ENCODE results near the gene CENPT.
A peak's percentile ranks its signal among the peaks of the same experiment; 100 is the strongest.

CENPT gene

DNA sequence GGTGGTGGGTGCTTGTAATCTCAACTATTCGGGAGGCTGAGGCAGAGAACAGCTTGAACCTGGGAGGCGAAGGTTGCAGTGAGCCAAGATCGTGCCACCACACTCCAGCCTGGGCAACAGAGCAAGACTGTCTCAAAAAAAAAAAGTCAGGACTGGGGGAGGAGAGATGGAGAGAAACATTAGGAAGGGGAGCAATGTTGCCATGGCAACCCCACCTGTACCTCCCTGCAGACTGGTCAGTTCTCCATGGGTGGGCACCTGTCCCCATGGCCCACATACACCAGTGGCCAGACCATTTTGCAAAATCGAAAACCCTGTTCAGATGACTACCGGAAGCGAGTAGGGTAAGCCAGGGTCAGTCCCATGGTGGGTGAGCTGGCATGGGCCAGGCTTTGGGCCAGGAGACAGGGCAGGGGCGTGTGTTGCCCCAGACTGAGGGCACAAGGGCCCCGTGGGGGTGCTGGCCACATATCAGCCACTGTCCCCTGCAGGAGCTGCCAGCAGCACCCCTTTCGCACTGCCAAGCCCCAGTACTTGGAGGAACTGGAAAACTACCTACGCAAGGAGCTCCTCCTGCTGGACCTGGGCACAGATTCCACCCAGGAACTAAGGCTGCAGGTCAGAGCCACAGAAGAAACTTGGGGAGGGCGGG, 26.8 kb downstream of the CENPT start:
- Histone ChIP-seq H3K9ac (no peak overlapping the region), H3K27me3 (no peaks in the 10 kb centered on the region), H4K20me1 (no peaks in the 10 kb centered on the region), H3K4me2 (no peak overlapping the region), H3K27ac (no peak overlapping the region), H3K4me3 (no peak overlapping the region), H3K4me1 (peaks cover 16% of the 10 kb centered on the region), H3K36me3 (no peaks in the 10 kb centered on the region; the same call in 1 of the 2 replicates), H3K9me3 (no peaks in the 10 kb centered on the region)
- TF ChIP-seq Cebpa-rat (IDR thresholded peaks at IDR 0.05): no peak

- Histone ChIP-seq H3K9ac (no peak overlapping the region), H3K27ac (no peak overlapping the region), H4K20me1 (no peaks in the 10 kb centered on the region), H3K27me3 (no peaks in the 10 kb centered on the region), H3K4me2 (no peak overlapping the region), H3K4me3 (no peak overlapping the region), H3K4me1 (no peaks in the 10 kb centered on the region), H3K9me3 (no peaks in the 10 kb centered on the region), H3K36me3 (no peaks in the 10 kb centered on the region)
- TF ChIP-seq Cebpa-rat (IDR thresholded peaks at IDR 0.05): no peak
Measured at GRCh38 chr16:67814567-67814966, 32.9 kb downstream of the CENPT start.

DNA sequence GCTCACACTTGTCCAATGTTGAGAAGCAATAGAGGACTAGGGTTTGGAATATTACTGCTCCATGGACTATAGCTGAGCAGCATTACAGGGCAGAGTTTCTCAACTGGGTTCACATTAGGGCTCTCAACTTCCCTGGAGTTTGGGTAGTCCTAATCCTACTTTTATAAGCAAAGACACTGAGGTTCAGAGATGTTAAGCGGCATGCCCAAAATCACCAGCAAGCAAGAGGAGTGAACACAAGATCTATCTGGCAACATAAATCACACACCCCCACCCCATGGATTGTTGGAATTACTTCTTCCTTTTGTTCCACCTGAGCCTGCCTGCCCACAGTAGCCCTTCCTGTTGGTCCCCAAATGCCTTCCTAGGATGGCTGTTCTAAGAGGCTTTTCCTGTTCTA, 35.6 kb downstream of the CENPT start:
- no peak for TF ChIP-seq Cebpa-rat (IDR thresholded peaks at IDR 0.05)

DNA sequence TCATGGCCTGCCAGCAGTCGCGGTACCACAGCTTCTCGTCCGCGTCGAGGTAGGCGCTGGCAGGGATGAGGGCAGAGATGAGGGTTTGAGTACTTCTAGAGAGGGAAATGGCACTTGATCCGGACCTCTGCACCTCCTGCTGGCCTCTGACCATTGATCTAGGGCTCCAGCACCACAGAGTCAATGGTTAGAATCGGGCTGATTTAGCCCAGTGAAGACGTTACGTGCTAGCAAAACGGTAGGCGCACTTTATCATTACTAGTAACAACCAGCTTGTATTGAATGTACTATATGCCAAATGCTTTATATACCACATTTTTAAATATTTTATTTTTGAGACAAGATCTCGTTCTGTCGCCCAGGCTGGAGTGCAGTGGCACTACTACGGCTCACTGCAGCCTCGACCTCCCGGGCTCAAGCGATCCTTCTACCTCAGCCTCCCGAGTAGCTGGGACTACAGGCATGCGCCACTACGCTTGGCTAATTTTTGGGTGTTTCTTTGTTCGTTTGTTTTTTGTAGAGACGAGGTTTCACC, 40.3 kb downstream of the CENPT start:
- peaks cover 44% of the 10 kb centered on the region for H3K4me1 ChIP-seq
- no peak for TF ChIP-seq Cebpa-rat (IDR thresholded peaks at IDR 0.05)
- no peaks in the 10 kb centered on the region for H3K27me3 ChIP-seq
- H3K9me3 ChIP-seq: no peaks in the 10 kb centered on the region
- H3K36me3 ChIP-seq: peaks cover 25% of the 10 kb centered on the region
- H4K20me1 ChIP-seq: peaks cover 13% of the 10 kb centered on the region
- H3K4me2 ChIP-seq: peak overlapping the region; percentile 98
- peak overlapping the region; percentile 92 for H3K4me3 ChIP-seq
- peak overlapping the region; percentile 75 for H3K9ac ChIP-seq
- H3K27ac ChIP-seq: peak overlapping the region; percentile 75; the same call in 1 of the 2 replicates

More for the DNA sequence above, 35.6 kb downstream of the CENPT start:
- H3K4me1 ChIP-seq: peaks cover 9% of the 10 kb centered on the region
- no peaks in the 10 kb centered on the region for H3K27me3 ChIP-seq
- no peaks in the 10 kb centered on the region for H4K20me1 ChIP-seq
- H3K4me2 ChIP-seq: no peak overlapping the region
- no peaks in the 10 kb centered on the region for H3K36me3 ChIP-seq
- H3K9ac ChIP-seq: no peak overlapping the region
- H3K27ac ChIP-seq: no peak overlapping the region
- H3K9me3 ChIP-seq: no peaks in the 10 kb centered on the region
- H3K4me3 ChIP-seq: no peak overlapping the region

DNA sequence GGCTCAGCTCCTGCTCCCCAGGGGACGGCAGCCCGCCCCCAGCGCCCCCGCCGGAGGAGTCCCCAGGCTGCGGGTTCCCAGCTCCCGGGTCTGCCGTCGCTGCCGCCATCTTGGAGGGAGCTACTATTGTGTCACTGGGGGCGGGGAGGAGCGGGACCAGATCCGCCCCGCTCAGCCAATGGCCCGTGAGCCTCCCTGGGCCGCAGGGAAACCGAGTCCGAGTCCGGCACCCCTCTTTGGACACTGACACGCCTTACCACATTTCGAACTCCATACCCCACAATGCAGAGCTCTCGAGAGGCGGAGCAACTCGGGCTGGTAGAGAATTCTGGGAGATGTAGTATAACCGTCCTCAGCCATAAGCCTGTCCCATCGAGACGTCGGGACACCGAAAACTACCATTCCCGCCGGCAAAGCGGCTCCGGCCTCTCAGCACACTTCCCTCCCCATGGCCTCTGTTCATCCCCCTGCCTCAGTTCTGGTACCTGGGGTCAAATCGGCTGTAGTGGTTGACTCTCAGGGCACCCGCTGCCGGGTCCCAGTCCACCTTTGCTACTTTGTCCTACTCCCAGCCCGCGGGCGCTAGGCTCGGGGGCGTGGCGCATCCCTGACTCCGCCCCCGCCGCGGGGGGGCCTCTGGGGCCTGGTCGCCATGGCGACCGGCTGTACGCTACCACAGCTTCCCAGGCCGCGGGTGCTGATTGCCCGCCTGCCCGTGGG, 40.9 kb downstream of the CENPT start, which contains the start of the genes RANBP10 and TSNAXIP1:
Gene RANBP10, minus strand, starts transcription at position 133 of the 720 bp plus-strand sequence. Its CDS starts 24 bp downstream, at position 109.
Gene TSNAXIP1, plus strand, starts transcription at position 462 of the 720 bp plus-strand sequence. CDS start 261 bp downstream, outside the sequence.
- H3K27ac ChIP-seq: peak within 1 kb of the TSS; percentile 90
- H3K27me3 ChIP-seq: no peaks in the 10 kb centered on the region
- TF ChIP-seq Cebpa-rat (IDR thresholded peaks at IDR 0.05): peak; percentile 41; the same call in 1 of the 2 replicates

GRCh38 chr16:67805718-67806427, 41.6 kb downstream of the CENPT start:
- H3K4me1 ChIP-seq: peaks cover 58% of the 10 kb centered on the region
- H3K4me3 ChIP-seq: peak overlapping the region; percentile 92
- H3K27me3 ChIP-seq: no peaks in the 10 kb centered on the region
- peak overlapping the region; percentile 96 for H3K9ac ChIP-seq
- H4K20me1 ChIP-seq: peaks cover 27% of the 10 kb centered on the region
- peak overlapping the region; percentile 91 for H3K4me2 ChIP-seq
- H3K9me3 ChIP-seq: no peaks in the 10 kb centered on the region
- no peak for TF ChIP-seq Cebpa-rat (IDR thresholded peaks at IDR 0.05)
- peaks cover 38% of the 10 kb centered on the region for H3K36me3 ChIP-seq
- peak overlapping the region; percentile 90 for H3K27ac ChIP-seq

More for the DNA sequence above, 40.9 kb downstream of the CENPT start, which contains the start of the genes RANBP10 and TSNAXIP1:
- peaks cover 19% of the 10 kb centered on the region for H4K20me1 ChIP-seq
- peak within 1 kb of the TSS; percentile 98 for H3K4me2 ChIP-seq
- H3K36me3 ChIP-seq: peaks cover 31% of the 10 kb centered on the region
- peaks cover 51% of the 10 kb centered on the region for H3K4me1 ChIP-seq
- H3K9ac ChIP-seq: peak within 1 kb of the TSS; percentile 96
- peak within 1 kb of the TSS; percentile 92 for H3K4me3 ChIP-seq
- no peaks in the 10 kb centered on the region for H3K9me3 ChIP-seq

DNA sequence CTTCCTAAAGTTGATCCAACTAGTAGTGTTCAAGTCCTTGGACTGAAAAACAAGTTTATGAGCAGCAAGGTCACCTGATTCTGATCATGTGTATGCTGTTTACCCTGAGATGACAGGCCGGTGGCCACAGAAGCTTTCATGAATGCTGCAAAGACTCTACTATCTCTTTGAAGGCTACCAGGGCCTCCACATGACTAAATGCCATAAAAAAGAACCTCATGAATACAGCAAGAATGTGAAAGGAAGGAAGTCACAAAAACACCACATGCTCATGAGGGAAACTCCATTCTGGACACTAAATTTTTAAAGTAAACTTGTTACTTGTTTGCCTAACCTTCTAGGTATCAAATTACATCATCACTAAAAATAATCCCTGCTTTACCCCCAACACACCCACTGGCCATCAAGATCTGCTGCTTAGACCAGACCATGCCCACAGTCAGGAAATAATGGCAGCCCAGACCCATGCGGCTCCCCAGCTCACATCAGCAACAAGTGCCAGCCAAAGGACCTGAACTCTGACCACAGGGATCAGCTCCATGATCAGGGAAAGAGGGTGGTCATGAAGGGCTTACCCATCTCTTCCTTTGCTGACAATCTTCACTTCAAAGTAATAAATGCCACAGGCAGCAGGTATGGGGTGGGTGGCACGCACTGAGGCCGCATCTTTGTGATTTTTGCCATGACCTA, 42.5 kb downstream of the CENPT start:
- Histone ChIP-seq H3K27ac (peak overlapping the region; percentile 90; the same call in 1 of the 2 replicates), H3K27me3 (no peaks in the 10 kb centered on the region), H3K36me3 (peaks cover 46% of the 10 kb centered on the region), H4K20me1 (peaks cover 35% of the 10 kb centered on the region), H3K9me3 (no peaks in the 10 kb centered on the region), H3K4me3 (peak overlapping the region; percentile 92), H3K4me1 (peaks cover 67% of the 10 kb centered on the region), H3K9ac (peak overlapping the region; percentile 96), H3K4me2 (peak overlapping the region; percentile 91)
- no peak for TF ChIP-seq Cebpa-rat (IDR thresholded peaks at IDR 0.05)

DNA sequence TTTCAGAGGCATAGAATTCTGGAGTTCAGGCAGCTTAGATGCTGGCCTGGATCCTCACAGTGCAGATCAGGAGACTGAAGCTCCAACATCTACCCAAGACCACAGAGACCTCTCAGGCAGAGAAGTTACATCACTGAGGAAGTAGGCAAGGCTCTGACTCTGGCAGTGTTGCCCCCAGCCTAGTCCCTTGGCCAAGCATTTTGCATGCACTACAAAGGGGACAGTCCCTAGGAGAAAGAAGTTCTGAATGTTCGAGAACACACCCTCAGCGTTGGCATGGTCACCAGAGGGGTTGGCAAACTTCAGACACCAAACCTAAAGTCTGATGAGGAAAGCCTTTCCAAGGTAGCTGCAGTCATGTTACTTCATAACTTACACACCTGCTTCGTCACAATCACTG, 43.6 kb downstream of the CENPT start:
- Histone ChIP-seq H3K27ac (no peak overlapping the region), H3K36me3 (peaks cover 57% of the 10 kb centered on the region), H3K27me3 (no peaks in the 10 kb centered on the region), H4K20me1 (peaks cover 44% of the 10 kb centered on the region), H3K9me3 (no peaks in the 10 kb centered on the region), H3K9ac (no peak overlapping the region), H3K4me2 (0 out of 2 replicates have a peak overlapping the region, but pooled peaks have one; percentile 7), H3K4me3 (no peak overlapping the region), H3K4me1 (peaks cover 69% of the 10 kb centered on the region)
- no peak for TF ChIP-seq Cebpa-rat (IDR thresholded peaks at IDR 0.05)

- no peak overlapping the region for H3K4me3 ChIP-seq
- peak overlapping the region; percentile 85 for H3K4me2 ChIP-seq
- no peaks in the 10 kb centered on the region for H3K27me3 ChIP-seq
- H3K9ac ChIP-seq: no peak overlapping the region
- TF ChIP-seq Cebpa-rat (IDR thresholded peaks at IDR 0.05): no peak
- peaks cover 64% of the 10 kb centered on the region for H4K20me1 ChIP-seq
- no peaks in the 10 kb centered on the region for H3K9me3 ChIP-seq
- peaks cover 60% of the 10 kb centered on the region for H3K4me1 ChIP-seq
- H3K27ac ChIP-seq: peak overlapping the region; percentile 25; the same call in 1 of the 2 replicates
- peaks cover 78% of the 10 kb centered on the region for H3K36me3 ChIP-seq
Measured at GRCh38 chr16:67801883-67802282, 45.6 kb downstream of the CENPT start.
